ENCODE data around the gene PLP1. TPM values are rescaled to one million over a fixed set of nuclear protein-coding genes. Genes with fewer than 3 reads are reported as not detected.
"Not testable (repeated sequence)": the region's sequence is repeated elsewhere in the genome, so short reads cannot be mapped to it uniquely, and the experiment has no call there.

The PLP1 gene
- total RNA-seq, 1 experiment from 2014 or later, result 0.17 TPM

DNA sequence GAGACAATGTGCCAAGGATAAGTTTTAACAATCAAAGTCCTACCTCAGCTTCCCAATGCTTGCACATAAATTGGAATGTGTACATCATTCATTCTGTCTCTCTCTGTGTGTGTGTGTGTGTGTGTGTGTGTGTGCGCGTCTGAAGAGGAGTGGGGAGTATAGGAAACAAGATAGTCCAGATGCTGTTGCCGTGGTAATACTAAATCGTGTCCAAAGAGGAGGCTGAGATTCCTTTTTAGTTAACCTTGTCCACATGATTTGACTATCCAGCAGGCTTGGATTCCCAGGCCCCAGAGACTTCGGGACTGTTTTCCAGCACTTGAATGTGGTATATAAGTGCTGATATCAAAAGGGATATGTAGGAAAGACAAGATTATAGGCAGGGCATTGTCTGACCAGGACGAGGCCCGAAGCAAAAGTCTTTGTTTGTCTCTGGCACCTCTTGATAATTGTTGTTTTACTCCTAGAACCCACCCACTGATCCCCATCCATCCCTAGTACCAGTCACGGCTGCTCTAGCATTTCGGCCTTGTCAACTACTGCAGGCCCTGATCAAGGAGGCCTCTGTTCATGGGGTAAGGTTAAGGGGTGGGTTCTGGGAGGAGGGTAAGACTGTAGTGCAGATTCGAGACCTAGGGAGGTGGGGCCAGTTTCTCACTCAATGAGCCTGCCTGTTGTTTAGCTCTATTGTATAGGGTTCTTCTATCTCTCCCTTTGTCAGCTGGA is 3.9 kb downstream of the PLP1 start:
- no peak for DNase-seq (ENCODE audit: low read depth)

DNA sequence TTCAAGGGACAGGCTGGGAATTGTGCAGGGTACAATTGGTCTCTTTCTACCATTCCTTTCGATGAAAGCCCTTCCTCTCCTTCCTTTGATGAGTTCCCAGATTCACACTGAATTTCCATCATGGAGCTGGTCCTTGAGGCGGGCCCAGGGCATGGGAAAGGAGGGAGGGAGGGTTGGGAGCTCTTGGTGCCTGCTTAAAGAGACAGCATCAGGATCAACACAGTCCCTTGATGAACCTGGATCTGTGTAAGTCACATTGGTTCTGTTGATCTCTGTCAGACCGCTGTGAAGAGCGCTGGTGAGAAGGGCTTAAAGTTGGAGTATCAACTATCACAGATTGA is 4.4 kb downstream of the PLP1 start:
- no peak for DNase-seq (ENCODE audit: low read depth)

DNA sequence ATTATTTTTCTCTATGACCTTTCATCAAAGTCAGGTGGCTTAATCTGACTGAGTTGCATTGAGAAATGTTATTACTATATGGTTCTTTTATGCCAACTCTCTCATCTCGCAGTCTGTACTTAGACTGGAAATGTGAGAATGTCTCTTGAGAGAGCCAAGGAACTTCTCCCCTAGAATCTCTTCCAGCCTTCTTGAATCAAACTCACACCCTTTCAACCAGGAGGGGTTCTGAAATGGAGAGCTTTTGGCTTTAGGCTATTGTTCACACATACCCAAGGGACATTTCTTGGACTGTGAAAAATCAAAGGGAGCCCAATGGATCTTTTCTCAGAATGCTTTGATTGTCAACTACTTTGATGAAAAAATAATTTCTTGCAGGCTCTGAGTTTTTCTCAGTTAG is 5.1 kb downstream of the PLP1 start:
- DNase-seq (ENCODE audit: low read depth), result no peak

DNA sequence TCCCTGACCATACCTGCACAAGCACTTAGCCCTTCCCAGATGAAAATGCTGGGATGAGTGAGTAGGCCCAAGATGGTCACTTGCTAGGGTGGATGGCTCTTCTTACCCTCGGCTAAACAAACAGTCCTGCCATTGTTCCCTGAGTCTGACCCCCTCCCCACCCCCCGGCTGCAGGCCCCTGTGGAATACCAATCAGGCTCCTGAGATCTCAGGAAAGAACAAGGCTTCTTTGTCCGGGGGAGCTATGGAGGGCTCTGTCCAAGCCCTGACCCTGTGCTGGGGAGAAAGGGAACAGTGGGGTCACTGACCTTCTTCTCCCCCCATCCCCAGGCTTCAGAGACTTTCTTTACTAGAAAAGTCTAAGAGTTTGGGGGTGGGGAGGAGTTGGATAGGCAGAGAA is 6.0 kb downstream of the PLP1 start:
- DNase-seq (ENCODE audit: low read depth), result no peak

DNA sequence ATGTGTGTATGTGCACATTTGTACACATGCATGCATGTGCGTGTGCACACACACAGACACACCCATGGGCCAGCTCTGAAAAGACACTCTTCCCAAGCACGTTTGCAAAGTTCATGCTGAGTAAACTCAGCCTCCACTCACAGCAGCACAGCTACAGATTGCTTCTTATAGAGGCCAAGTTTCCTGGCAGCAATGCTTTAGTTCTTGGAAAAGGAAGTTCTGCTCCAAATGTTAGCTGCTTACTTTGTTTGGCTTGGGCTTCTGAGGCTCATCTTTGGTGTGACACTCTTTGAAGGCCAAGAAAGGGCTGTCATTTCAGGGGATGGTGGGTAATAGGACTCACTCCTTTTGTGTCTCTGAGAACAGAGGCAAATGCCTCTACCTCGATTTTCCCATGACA is 6.6 kb downstream of the PLP1 start:
- DNase-seq (ENCODE audit: low read depth), result no peak

DNA sequence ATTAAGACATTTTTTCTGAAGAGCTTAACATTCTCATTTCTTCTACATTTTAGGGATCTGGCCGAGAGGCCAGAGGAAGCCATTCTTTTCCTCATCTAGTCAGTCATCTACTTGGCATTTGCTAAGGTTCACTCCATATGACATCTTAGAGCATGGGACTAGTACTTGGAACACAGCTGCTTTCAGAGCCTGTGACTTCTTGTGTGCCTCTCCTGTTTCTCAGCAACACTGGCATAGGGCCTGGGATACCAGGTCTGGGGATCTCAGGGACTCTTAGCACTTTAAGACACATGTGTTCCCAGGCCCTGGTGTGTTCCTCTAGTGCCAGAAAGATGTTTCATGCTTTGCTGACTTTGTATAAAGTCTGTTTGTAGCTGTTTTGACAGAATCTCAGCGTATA is 7.3 kb downstream of the PLP1 start:
- DNase-seq (ENCODE audit: low read depth), result no peak

DNA sequence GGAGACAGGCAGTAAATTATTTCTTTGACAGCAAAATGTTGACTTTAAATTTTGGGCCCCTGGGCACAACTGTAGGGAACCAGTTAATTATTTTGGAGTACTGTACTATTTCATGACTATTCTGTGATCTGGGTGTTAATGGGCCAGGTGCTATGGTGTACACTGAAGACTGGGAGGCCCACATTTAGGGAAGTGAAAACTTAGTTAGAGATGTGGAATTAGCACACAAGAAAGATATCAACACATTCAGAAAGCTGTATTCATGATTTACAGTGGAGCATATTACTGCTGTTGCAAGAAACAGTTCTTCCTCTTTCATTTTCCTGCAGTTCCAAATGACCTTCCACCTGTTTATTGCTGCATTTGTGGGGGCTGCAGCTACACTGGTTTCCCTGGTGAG is 12.4 kb downstream of the PLP1 start:
- DNase-seq (ENCODE audit: low read depth), result no peak

DNA sequence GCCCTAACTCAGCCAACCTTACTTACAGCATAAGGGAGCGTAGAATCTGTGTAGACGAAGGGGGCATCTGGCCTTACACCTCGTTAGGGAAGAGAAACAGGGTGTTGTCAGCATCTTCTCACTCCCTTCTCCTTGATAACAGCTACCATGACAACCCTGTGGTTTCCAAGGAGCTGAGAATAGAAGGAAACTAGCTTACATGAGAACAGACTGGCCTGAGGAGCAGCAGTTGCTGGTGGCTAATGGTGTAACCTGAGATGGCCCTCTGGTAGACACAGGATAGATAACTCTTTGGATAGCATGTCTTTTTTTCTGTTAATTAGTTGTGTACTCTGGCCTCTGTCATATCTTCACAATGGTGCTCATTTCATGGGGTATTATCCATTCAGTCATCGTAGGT is 14.6 kb downstream of the PLP1 start:
- peak; percentile 7 for DNase-seq (ENCODE audit: low read depth)

DNA sequence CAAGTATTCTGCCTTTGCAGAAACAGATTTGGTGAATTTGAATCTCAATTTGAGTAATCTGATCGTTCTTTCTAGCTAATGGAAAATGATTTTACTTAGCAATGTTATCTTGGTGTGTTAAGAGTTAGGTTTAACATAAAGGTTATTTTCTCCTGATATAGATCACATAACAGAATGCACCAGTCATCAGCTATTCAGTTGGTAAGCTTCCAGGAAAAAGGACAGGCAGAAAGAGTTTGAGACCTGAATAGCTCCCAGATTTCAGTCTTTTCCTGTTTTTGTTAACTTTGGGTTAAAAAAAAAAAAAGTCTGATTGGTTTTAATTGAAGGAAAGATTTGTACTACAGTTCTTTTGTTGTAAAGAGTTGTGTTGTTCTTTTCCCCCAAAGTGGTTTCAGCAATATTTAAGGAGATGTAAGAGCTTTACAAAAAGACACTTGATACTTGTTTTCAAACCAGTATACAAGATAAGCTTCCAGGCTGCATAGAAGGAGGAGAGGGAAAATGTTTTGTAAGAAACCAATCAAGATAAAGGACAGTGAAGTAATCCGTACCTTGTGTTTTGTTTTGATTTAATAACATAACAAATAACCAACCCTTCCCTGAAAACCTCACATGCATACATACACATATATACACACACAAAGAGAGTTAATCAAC is 15.3 kb downstream of the PLP1 start:
- DNase-seq (ENCODE audit: low read depth), result no peak

DNA sequence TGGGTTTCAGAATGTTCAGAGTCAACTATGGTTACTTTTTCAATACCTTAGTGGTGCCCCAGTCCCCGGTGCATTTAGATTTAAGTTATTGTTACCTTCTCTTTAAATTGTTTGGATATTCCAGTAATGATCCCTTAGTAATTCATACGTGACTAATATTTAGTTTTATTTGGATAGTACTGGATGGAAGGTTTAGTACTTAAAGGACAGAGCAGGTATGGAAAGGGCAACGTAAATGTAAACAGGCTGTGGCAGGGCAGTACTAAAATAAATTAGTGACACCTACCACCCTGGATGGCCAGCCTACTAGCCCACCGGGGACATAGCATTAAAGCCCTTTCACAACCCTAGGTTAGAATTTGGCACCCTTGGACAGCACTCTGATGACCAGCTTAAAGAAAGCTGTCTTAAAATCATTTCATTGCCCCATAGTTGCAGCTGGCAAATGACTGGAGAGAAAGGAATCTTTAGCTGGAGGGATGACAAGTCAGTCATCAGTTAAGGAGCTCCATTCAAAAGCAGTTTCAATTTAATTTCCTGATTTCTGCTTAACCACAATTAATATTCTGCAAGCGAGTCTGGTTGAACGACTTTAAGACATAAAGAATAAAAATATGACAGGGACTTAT is 16.4 kb downstream of the PLP1 start:
- peak; percentile 47 for DNase-seq (ENCODE audit: low read depth)

DNA sequence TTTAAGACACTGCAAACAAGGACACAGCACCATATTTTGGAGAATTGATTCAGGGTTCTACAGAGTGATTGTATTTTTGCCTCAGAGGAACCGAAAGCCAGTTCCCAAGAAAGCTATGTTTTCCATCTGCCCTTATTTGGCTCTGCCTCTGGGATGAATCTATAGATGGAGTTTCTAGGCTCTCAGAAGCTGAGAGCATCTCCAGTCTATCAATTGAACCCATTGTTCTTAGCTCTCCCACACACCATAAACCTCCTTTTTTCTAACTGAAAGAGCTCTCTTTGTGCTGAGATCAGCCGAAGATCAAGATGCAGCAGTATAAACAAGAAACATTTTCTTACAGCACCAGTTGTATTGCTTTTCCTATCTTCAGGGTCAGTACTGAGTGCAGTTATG is 16.9 kb downstream of the PLP1 start:
- no peak for DNase-seq (ENCODE audit: low read depth)

DNA sequence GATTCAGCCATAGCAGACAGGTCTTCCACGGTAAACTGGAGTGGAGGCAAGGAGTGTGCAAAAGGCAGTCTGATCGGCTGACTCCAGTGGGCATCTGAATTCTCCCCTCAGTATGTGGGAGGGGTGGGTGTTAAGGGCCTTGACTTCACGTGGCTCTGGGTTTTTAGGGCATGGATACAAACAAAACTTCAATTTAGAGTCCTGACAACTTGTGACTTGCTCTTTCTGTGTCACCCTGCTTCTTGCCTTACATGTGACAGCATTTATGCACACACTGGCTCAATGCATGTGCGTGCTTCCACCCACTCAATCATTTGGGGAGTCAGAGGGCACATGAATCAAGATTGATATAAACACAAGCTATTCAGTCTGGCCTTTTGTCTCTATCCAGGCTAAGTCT is 17.5 kb downstream of the PLP1 start:
- DNase-seq (ENCODE audit: low read depth), result no peak

DNA sequence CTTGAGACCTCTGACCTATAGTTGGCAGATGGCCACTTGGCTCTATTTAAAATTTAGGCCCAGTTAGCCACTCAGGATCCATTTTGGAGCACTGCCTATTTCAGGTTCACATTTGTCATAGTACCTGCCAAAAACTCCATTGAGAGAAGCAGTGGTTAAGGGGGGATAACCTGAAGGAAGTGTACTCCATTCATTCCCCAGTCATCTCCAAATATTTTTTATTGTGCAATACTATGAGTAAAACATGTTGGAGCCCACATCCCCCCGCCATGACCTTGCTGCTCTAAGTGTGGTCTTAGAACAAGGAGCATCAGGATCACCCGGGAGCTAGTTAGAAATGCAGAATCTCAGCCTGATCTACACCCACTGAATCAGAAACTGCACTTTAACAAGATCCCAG is 21.1 kb downstream of the PLP1 start:
- DNase-seq (ENCODE audit: low read depth), result no peak

DNA sequence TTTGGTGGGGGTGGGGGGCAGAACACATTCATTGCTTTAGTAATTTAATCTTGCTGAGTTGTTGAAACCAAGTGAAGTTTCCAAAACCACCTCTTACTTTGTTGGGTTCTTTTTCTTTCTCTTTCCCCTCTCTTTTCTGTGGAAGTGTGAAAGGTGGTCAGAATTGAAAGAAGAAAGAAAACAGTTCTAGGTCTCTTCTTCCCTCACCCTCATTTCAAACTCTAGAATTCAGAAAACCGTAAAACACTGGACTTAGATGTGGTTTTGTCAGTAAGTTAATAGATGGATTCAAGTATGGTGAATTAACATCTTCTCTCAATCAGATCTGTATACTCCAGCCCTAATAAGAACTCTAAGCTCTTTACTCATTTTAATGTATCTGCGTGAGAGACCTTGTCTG is 23.7 kb downstream of the PLP1 start:
- DNase-seq (ENCODE audit: low read depth), result no peak

DNA sequence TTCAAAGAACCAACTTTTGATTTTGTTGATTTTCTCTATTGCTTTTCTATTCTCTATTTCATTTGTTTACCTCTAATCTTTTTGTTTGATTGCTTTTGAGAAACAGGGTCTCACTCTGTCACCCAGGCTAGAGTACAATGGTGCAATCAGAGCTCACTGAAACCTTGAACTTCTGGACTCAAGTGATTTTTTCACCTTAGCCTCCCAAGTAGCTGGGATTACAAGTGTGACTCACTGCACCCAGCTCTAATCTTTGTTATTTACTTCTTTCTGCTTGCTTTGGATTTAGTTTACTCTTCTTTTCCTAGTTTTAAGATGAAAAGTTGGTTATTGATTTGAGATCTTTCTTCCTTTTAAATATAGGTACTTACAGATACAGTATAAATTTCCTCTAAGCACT is 29.2 kb downstream of the PLP1 start:
- no peak for DNase-seq (ENCODE audit: low read depth)

DNA sequence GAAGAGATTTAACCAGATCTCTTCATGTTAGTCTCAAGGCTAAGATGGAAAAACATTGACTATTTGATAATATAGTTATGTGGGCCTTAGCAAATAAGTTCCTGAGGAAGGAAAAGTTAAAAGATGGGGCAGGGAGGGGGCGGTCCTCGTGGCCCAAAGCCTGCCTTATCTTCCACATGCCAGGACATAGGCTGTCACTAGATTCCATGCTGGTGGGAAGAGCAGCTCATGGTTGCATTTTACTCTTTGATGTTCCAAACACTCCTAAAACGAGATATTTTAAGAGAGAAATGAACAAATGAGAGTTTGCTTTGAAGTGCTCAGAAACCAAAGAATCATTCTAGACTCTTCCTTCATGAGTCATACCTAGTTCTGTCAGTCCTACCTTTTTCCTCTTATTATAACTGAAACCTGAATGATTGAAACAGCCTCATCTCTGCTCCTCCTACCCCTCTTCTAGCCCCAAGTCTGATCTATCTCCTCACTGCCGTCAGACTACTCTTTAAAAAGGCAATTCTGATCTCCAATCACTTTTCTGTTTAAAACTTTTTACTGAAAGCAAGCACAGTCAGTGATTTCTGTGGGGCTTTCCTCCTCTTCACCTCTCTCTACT is 30.3 kb downstream of the PLP1 start:
- DNase-seq (ENCODE audit: low read depth), result no peak

DNA sequence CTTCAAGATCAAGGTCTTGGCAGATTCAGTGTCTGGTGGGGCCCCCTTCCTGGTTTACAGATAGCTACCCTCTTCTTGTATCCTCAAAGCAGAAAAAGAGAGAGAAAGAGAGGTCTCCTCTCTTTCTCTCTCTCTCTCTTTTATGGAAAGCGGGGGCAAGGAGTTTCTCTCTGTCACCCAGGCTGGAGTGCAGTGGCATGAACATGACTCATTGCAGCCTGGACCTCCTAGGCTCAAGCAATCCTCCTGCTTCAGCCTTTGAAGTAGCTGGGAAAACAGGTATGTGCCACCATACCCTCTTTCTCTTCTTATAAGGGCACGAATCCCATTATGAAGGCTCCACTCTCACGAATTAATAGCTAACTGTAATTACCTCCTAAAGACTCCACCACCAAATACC is 35.2 kb downstream of the PLP1 start:
- no peak for DNase-seq (ENCODE audit: low read depth)

DNA sequence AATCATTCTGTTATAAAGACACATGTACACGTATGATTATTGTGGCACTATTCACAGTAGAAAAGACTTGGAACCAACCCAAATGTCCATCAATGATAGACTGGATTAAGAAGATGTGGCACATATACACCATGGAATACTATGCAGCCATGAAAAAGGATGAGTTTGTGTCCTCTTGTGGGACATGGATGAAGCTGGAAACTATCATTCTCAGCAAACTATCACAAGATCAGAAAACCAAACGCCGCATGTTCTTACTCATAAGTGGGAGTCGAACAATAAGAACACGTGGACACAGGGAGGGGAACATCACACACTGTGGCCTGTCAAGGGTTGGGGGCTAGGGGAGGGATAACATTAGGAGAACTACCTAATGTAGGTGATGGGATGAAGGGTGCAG is 40.5 kb downstream of the PLP1 start:
- DNase-seq (ENCODE audit: low read depth), result not testable (repeated sequence)

DNA sequence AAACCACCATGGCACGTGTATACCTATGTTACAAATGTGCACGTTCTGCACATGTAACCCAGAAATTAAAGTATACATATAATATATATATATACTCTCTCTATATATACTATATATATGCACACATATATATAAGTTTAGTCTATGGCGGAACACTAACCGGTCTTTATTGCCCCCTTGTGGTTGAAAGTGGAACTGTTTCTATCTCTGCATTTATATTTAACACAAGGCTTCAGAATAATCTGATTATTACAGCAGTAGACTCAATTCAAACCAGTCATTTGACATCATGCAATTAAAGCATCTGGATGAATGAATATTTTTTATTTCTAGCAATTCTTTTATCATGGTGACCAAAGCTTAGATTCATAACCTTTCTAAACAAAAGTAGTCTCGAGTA is 40.9 kb downstream of the PLP1 start:
- DNase-seq (ENCODE audit: low read depth), result peak; percentile 14

DNA sequence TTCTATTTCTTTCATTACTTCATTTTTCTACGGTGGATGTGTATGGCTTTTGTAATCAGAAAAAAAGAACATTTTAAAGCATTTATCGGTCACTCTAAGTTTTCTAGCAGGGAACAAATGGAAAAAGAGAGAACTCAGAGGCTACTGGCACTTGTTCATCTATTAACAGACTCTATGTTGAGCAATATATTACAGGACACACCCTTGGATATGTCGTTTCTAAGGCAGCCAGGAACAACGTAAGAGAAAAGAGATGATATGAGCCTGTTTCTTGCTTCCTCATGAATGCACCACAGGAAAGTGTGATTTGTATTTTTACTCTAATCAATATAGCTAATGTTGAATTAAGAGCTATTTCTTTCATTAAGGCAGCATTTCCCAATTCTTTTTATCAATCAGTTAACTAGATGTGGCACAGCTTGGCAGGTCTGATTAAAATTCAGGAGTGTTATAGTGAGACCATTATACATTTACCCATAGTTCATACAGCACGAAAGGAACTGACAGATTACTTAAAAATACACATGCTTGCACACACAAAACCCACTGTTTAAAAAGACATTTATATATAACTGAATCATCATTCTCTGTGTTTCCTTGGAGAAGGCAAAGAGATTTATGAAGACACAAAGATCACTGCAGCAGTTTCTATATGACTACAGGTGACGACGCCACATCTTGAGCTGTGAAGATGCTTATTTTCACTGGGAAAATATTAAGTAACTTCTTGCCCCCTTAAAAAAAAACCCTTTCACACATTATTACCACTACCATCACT is 42.4 kb downstream of the PLP1 start:
- DNase-seq (ENCODE audit: low read depth), result no peak

DNA sequence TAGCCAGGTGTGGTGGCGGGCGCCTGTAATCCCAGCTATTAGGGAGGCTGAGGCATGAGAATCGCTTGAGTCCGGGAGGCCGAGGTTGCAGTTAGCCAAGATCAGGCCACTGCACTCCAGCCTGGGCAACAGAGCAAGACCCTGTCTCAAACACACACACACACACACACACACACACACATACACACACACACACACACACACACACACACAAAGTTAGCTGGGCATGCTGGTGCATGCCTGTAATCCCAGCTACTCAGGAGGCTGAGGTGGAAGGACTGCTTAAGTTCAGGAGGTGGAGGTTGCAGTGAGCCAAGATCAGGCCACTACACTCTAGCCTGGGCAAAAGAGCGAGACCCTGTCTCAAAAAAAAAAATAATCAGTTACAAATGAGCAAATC is 44.2 kb downstream of the PLP1 start:
- not testable (repeated sequence) for DNase-seq (ENCODE audit: low read depth)

DNA sequence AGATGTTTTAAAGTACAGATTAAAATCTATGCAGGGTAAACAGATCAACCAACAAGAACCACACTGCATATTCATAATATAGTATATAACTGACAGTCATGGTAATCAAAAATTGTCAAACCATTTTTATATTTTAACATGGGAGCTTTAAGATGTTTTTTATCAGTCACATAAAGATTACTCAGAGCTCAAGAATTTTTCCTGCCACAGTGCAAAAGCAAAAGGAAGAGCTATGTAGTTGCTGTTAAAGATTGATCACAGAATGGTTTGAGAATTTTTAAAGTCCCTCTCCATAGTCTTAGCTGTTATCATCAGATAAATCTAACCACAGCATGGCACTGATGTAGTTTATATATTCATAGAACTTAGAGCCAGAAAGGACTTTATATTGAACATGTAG is 47.0 kb downstream of the PLP1 start:
- no peak for DNase-seq (ENCODE audit: low read depth)
